PFSK-1 (cell line): ENCODE data around the gene CTBP1.

Experiments
- FOXP2 ChIP-seq: optimal IDR thresholded peaks from 2 replicates; pipeline ENCODE3; 2011; ENCODE audit warnings: borderline replicate concordance, control low read depth, inconsistent platforms; ENCODE audit not compliant: insufficient read depth; ENCODE audit errors: extremely low read length, extremely low read depth
- POLR2AphosphoS5 ChIP-seq: IDR thresholded peaks from 2 replicates; pipeline ENCODE4 v1.6.1; 2012; ENCODE audit warnings: low read depth, mild to moderate bottlenecking, control low read depth, low read length, moderate library complexity
- REST ChIP-seq, 2 experiments: IDR thresholded peaks; 2 replicates each; pipeline versions ENCODE4 v1.6.1 to v1.8.0; 2011 to 2012; ENCODE audit warnings: low read depth in 2 of 2, low read length in 2 of 2, control low read depth in 1 of 2, inconsistent platforms in 1 of 2, mild to moderate bottlenecking in 1 of 2, moderate library complexity in 1 of 2; ENCODE audit not compliant: insufficient read depth in 1 of 2
- SIN3A ChIP-seq: IDR thresholded peaks from 2 replicates; pipeline ENCODE4 v1.6.1; 2012; ENCODE audit warnings: mild to moderate bottlenecking, low read length, moderate library complexity, borderline replicate concordance; ENCODE audit not compliant: insufficient read depth

GRCh38 chr4:1247864-1248244 lies 1.1 kb downstream of the CTBP1 start:
- no peak for TF ChIP-seq POLR2AphosphoS5
- no peak for TF ChIP-seq FOXP2
- TF ChIP-seq REST (IDR thresholded peaks at IDR 0.05; ENCODE audit: insufficient read depth in 1 of 2, low read depth in 2 of 2, low read length in 2 of 2), result no peak
- TF ChIP-seq SIN3A, result no peak
